Stomach (tissue), 9 donors: ENCODE measurements around the gene OPN1SW. TPM values are rescaled to one million over a fixed set of nuclear protein-coding genes. Genes with fewer than 3 reads are reported as not detected.
A peak's percentile ranks its signal among the peaks of the same experiment; 100 is the strongest.

ENCODE experiments used
- DNase-seq, 2 donors: peaks; one replicate each; pipeline versions ENCODE4 v3.0.0 to v3.0.0-alpha.2; 2013 to 2019
- H3K27ac ChIP-seq, 5 donors: fragments of 200-600 bp in 4 of 5; sonication (generic) in 4 of 5; one replicate each; pipeline ENCODE4 v1.5.1; 2013 to 2019; ENCODE audit warnings: mild to moderate bottlenecking in 1 of 5, moderate library complexity in 1 of 5
- H3K27me3 ChIP-seq, 3 donors: fragments of 200-600 bp; sonication (generic); one replicate each; pipeline ENCODE4 v1.5.1; 2017 to 2019; ENCODE audit warnings: mixed run types in 1 of 3
- H3K36me3 ChIP-seq, 4 donors: fragments of 200-600 bp; sonication (generic); 1 replicate in 3 of 4; 2 replicates in 1 of 4; pipeline ENCODE4 v1.5.1; 2016 to 2019
- H3K4me1 ChIP-seq, 4 donors: fragments of 200-600 bp; sonication (generic); one replicate each; pipeline ENCODE4 v1.5.1; 2016 to 2019
- H3K4me3 ChIP-seq, 4 donors: fragments of 200-600 bp; sonication (generic) in 3 of 4; one replicate each; pipeline ENCODE4 v1.5.1; 2016 to 2019; ENCODE audit warnings: mild to moderate bottlenecking in 1 of 4
- H3K9me3 ChIP-seq, 4 donors: fragments of 200-600 bp; sonication (generic); one replicate each; pipeline ENCODE4 v1.5.1; 2016 to 2019
- CTCF ChIP-seq, 7 experiments: fragments of 450-650 bp in 4 of 7; fragments of 200-600 bp in 3 of 7; sonication (generic) in 3 of 7; IDR thresholded peaks; one replicate each; pipeline ENCODE4 v1.5.1; 2016 to 2019; ENCODE audit warnings: antibody characterized with exemption in 7 of 7, control low read depth in 2 of 7, mild to moderate bottlenecking in 1 of 7
- EP300 ChIP-seq: sonication (generic); formaldehyde crosslinking; IDR thresholded peaks from one replicate; pipeline ENCODE4 v1.6.1; 2017; ENCODE audit warnings: antibody characterized with exemption
- POLR2A ChIP-seq, 4 donors: fragments of 450-650 bp; IDR thresholded peaks; one replicate each; pipeline ENCODE4 v1.6.1; 2016; ENCODE audit warnings: antibody characterized with exemption in 4 of 4, control low read depth in 2 of 4, mild to moderate bottlenecking in 1 of 4, moderate library complexity in 1 of 4
- POLR2AphosphoS5 ChIP-seq, 3 donors: sonication (generic); formaldehyde crosslinking; IDR thresholded peaks; one replicate each; pipeline ENCODE4 v1.6.1; 2016; ENCODE audit warnings: antibody characterized with exemption in 3 of 3
- WGBS, 5 donors: extraction: QIAGEN DNeasy Blood & Tissue Kit in 3 of 5; methylation state at CpG; one replicate each; pipeline versions ENCODE4 v1.1.5 to v1.1.7; 2013 to 2018; 5-methylcytosine and 5-hydroxymethylcytosine counted together
- intact Hi-C: fragments of 100-400 bp; cut with DNase I; formaldehyde crosslinking; loops from one replicate; pipeline ENCODE4 v1.15.1; 2023; ENCODE audit warnings: low total_unique reads
- polyA plus RNA-seq, 3 donors: library from polyadenylated mRNA; stranded (reverse); fragments of 200-250 nt; gene quantifications; one replicate each; pipeline ENCODE4 v1.2.3, GENCODE V29; 2013
- total RNA-seq, 5 donors: library from RNA; depleted of rRNA; stranded (reverse); fragments of >200 nt; gene quantifications; one replicate each; pipeline versions ENCODE4 v1.1.0 to v1.2.3, GENCODE V29; 2014 to 2016
- donor health status: healthy with polysubstance abuse.
- donor health status: Bipolar disorder and iron deficiency.
- donor health status: healthy.

Gene OPN1SW
- total and polyA plus RNA-seq, 8 donors, result not detected

- TF ChIP-seq POLR2AphosphoS5 (IDR thresholded peaks at IDR 0.05), result no peak
- TF ChIP-seq EP300, result no peak
- no peak for TF ChIP-seq POLR2A (IDR thresholded peaks at IDR 0.05)
- no peak for TF ChIP-seq CTCF (IDR thresholded peaks at IDR 0.05)
- peaks cover 0 to 12% (median 0%) of the 10 kb centered on the region in 3 donors for H3K27me3 ChIP-seq
- H3K4me1 ChIP-seq, result peaks cover 14 to 30% (median 22%) of the 10 kb centered on the region in 4 donors
- H3K27ac ChIP-seq, result peak overlapping the region in 4 of 5 donors; percentile 71 to 85 (median 75)
- 18 to 34% (median 23%) methylated on average over 24 to 45 of the region's 45 CpGs for WGBS, 5 donors
- H3K36me3 ChIP-seq, result peaks cover 0 to 8% (median 0%) of the 10 kb centered on the region in 4 donors
- DNase-seq, result peak in 1 of 2 donors; percentile 63
- H3K9me3 ChIP-seq, result no peaks in the 10 kb centered on the region
- intact Hi-C loops, result no loop called here
- peak overlapping the region; percentile 84 to 92 (median 88) for H3K4me3 ChIP-seq
These were observed 14.9 kb upstream of the OPN1SW start for GRCh38 chr7:128790315-128791041.

DNA sequence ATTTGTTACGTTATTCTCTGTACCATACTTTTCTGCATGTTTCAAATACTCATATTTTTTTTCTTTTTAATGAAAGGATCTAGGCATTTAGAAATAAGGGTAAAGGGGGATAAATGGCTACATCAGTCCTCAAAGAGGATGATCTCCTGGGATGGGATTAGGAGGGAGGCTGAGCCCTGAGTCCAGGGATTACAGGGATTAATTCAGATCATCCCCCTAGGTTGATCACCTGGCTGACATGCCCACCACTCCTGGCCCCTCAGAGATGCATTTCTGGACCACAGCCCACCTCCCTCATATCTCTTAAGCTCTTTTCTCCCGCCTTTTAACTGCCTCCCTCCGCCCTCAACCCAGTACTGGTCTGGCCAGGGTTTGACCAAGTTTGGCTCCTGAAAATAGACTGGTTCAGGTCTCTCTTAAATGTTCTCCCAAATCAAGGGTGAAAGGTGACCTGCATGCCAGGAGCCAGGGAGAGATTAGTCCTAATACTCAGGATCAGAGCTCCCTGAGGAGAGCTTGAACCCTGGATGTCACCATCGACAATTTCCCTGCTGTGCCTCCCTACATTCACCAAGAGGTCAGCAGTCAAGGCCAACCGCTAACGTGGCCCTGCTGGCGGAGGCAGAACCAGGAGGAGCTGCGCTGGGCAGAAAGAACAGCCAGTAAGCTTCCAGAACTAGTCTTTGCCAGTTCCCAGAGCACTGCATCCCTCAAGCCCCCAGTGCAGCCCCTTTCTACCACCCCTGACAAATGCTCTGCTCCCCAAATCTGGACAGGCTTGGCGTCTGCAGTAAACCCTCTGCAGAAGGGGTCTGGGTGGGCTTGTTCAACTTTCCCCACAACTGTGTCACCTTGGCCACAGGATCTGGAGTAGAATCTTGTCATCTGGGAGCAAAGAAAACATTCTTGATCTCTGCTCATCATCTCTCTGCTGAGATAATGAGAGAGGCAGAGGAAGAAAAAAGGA is 13.1 kb upstream of the OPN1SW start:
- no peak for TF ChIP-seq EP300
- no peak for TF ChIP-seq POLR2A (IDR thresholded peaks at IDR 0.05)
- no peak for TF ChIP-seq POLR2AphosphoS5 (IDR thresholded peaks at IDR 0.05)
- no peak for TF ChIP-seq CTCF (IDR thresholded peaks at IDR 0.05)
- Histone ChIP-seq H3K9me3 (no peaks in the 10 kb centered on the region), H3K27ac (no peak overlapping the region), H3K36me3 (no peaks in the 10 kb centered on the region), H3K27me3 (peaks cover 0 to 12% (median 0%) of the 10 kb centered on the region in 3 donors), H3K4me3 (no peak overlapping the region), H3K4me1 (peaks cover 14 to 32% (median 23%) of the 10 kb centered on the region in 4 donors)
- DNase-seq, result no peak
- WGBS, 5 donors, result 65 to 77% (median 73%) methylated on average over 9 of the region's 9 CpGs
- intact Hi-C loops, result no loop called here

DNA sequence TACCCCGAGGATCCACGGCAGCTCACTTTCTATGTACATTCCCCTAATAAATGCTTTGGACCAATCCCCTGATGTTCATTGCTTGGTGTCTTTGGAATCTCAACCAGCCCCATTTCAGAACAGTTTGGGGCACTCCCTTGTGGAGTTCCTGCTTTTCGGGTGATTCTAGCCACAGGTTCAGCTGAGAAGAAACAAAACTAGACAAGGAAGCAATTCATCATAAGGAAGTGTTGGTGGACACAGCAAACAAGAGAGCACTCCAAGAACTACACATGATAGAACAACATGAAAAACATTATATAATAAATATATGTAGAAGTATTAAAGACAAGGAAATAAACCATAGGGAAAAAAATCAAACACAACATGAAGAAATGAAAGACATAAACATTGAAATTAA is 10.1 kb upstream of the OPN1SW start:
- Histone ChIP-seq H3K27me3 (peaks cover 0 to 6% (median 0%) of the 10 kb centered on the region in 3 donors), H3K4me3 (no peak overlapping the region), H3K9me3 (no peaks in the 10 kb centered on the region), H3K27ac (no peak overlapping the region), H3K4me1 (peaks cover 0 to 30% (median 14%) of the 10 kb centered on the region in 4 donors), H3K36me3 (no peaks in the 10 kb centered on the region)
- 80 to 87% (median 82%) methylated on average over 3 of the region's 3 CpGs for WGBS, 5 donors
- intact Hi-C loops, result no loop called here
- DNase-seq, result no peak
- TF ChIP-seq EP300, result no peak
- no peak for TF ChIP-seq POLR2A (IDR thresholded peaks at IDR 0.05)
- no peak for TF ChIP-seq POLR2AphosphoS5 (IDR thresholded peaks at IDR 0.05)

GRCh38 chr7:128783143-128783861 is 7.7 kb upstream of the OPN1SW start:
- DNase-seq, result peak; percentile 56 to 92
- WGBS, 5 donors, result 27 to 51% (median 39%) methylated on average over 10 to 15 of the region's 15 CpGs
- peaks cover 0 to 21% (median 9%) of the 10 kb centered on the region in 4 donors for H3K4me1 ChIP-seq
- H3K27me3 ChIP-seq, result no peaks in the 10 kb centered on the region
- peaks cover 0 to 7% (median 3%) of the 10 kb centered on the region in 4 donors for H3K9me3 ChIP-seq
- no peak overlapping the region for H3K4me3 ChIP-seq
- peak in 1 of 3 donors; percentile 46 for TF ChIP-seq POLR2AphosphoS5 (IDR thresholded peaks at IDR 0.05)
- TF ChIP-seq POLR2A (IDR thresholded peaks at IDR 0.05), result no peak
- H3K36me3 ChIP-seq, result no peaks in the 10 kb centered on the region
- intact Hi-C loops, result no loop called here
- peak overlapping the region in 4 of 5 donors; percentile 14 to 83 (median 62) for H3K27ac ChIP-seq
